Uterus (tissue), 4 donors: Measurements from ENCODE around the gene SLC2A13. TPM values are rescaled to one million over a fixed set of nuclear protein-coding genes. Genes with fewer than 3 reads are reported as not detected.

Experiments used
- DNase-seq, 2 donors: peaks; one replicate each; pipeline ENCODE4 v3.0.0-alpha.2; 2019 to 2020
- H3K27ac ChIP-seq, 2 donors: fragments of 200-600 bp; sonication (generic); 1 replicate in 1 of 2; 2 replicates in 1 of 2; pipeline ENCODE4 v1.5.1; 2016 to 2018
- H3K27me3 ChIP-seq, 2 donors: fragments of 200-600 bp; sonication (generic); one replicate each; pipeline ENCODE4 v1.5.1; 2018 to 2019; ENCODE audit warnings: control low read depth in 1 of 2
- H3K36me3 ChIP-seq, 2 donors: fragments of 200-600 bp; sonication (generic); one replicate each; pipeline ENCODE4 v1.5.1; 2019; ENCODE audit warnings: control low read depth in 1 of 2
- H3K4me1 ChIP-seq, 2 donors: fragments of 200-600 bp; sonication (generic); one replicate each; pipeline ENCODE4 v1.5.1; 2018 to 2019; ENCODE audit warnings: control low read depth in 1 of 2
- H3K4me3 ChIP-seq, 2 donors: fragments of 200-600 bp; sonication (generic); 1 replicate in 1 of 2; 2 replicates in 1 of 2; pipeline ENCODE4 v1.5.1; 2018 to 2019; ENCODE audit warnings: mild to moderate bottlenecking in 1 of 2
- H3K9me3 ChIP-seq, 2 donors: fragments of 200-600 bp; sonication (generic); one replicate each; pipeline ENCODE4 v1.5.1; 2019; ENCODE audit warnings: control low read depth in 1 of 2
- POLR2A ChIP-seq, 2 donors: fragments of 450-650 bp; IDR thresholded peaks; one replicate each; pipeline ENCODE4 v1.6.1; 2016; ENCODE audit warnings: antibody characterized with exemption in 2 of 2, mild to moderate bottlenecking in 1 of 2, moderate library complexity in 1 of 2
- intact Hi-C: fragments of 100-400 bp; cut with DNase I; formaldehyde crosslinking; loops from one replicate; pipeline ENCODE4 v1.15.1; 2023; ENCODE audit warnings: low total_unique reads
- total RNA-seq, 4 donors: library from RNA; depleted of rRNA in 3 of 4; stranded (reverse); fragments of >200 nt in 3 of 4; gene quantifications; one replicate each; pipeline versions ENCODE4 v1.1.0 to v1.2.4, GENCODE V29; 2014 to 2023
- TF ChIP-seq, protein P1 (sequence below), 4 experiments: fragments of 200-600 bp in 2 of 4; fragments of 450-650 bp in 2 of 4; sonication (generic) in 2 of 4; IDR thresholded peaks; one replicate each; pipeline ENCODE4 v1.5.1; 2016 to 2019; ENCODE audit warnings: antibody characterized with exemption in 4 of 4, mild to moderate bottlenecking in 2 of 4, moderate library complexity in 1 of 4
- donor health status: DM: yes; HTN: yes; CAD: no.

SLC2A13 gene
- total RNA-seq, 4 donors from 2014 or later, result 12.8 to 31.7 (median 15.3) TPM

DNA sequence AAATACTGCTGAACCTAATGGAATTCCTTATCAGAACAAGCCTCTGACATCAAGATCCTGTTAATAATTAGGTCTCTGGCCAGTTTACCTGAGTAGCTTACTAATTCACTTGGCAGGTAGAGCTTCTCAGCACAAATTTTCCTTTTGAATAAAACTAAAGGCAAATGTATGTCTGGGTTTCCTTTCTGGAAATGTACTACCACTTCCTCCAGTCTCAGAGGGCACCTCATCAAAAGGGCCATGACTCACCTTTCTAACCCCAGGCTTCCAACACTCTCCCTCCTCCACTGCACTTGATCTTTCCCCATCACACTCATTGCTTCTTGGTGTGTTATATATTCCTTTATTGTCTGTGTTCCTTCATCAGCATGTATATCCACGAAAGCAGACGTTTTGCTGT is 90.5 kb downstream of the SLC2A13 start:
- Histone ChIP-seq H3K27ac (no peak overlapping the region), H3K4me3 (no peak overlapping the region), H3K9me3 (no peaks in the 10 kb centered on the region), H3K27me3 (no peaks in the 10 kb centered on the region), H3K4me1 (no peaks in the 10 kb centered on the region), H3K36me3 (no peaks in the 10 kb centered on the region)
- DNase-seq, result no peak
- intact Hi-C loops, result no loop called here
- no peak for TF ChIP-seq POLR2A (IDR thresholded peaks at IDR 0.05)
- TF ChIP-seq, protein P1, sequence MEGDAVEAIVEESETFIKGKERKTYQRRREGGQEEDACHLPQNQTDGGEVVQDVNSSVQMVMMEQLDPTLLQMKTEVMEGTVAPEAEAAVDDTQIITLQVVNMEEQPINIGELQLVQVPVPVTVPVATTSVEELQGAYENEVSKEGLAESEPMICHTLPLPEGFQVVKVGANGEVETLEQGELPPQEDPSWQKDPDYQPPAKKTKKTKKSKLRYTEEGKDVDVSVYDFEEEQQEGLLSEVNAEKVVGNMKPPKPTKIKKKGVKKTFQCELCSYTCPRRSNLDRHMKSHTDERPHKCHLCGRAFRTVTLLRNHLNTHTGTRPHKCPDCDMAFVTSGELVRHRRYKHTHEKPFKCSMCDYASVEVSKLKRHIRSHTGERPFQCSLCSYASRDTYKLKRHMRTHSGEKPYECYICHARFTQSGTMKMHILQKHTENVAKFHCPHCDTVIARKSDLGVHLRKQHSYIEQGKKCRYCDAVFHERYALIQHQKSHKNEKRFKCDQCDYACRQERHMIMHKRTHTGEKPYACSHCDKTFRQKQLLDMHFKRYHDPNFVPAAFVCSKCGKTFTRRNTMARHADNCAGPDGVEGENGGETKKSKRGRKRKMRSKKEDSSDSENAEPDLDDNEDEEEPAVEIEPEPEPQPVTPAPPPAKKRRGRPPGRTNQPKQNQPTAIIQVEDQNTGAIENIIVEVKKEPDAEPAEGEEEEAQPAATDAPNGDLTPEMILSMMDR (IDR thresholded peaks at IDR 0.05), result no peak

DNA sequence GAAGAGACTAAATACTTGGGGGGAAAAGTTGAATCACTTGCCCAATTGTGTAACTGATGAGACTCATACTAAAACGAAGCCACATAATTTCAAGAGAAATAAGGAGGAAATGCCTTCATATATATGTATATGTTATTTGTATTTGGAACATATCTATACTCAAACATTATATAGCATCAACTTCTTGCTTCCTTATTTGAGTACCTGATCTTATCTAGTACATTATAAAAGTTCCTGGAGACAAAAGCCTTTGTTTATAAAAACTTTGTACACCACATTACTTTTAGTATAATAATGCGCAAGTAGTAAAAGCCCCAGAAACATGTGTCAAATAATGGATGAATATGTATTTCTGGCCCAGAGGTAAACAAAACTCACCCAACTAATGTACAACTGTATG is 92.0 kb downstream of the SLC2A13 start:
- Histone ChIP-seq H3K4me3 (no peak overlapping the region), H3K27ac (no peak overlapping the region), H3K9me3 (no peaks in the 10 kb centered on the region), H3K36me3 (no peaks in the 10 kb centered on the region), H3K27me3 (no peaks in the 10 kb centered on the region), H3K4me1 (no peaks in the 10 kb centered on the region)
- intact Hi-C loops, result loop anchor here (5.0 kb wide), 1 partner anchor 93 kb away; the partner anchor contains the start of gene SLC2A13
- DNase-seq, result no peak
- TF ChIP-seq, protein P1 (IDR thresholded peaks at IDR 0.05), result no peak

- no peaks in the 10 kb centered on the region for H3K27me3 ChIP-seq
- TF ChIP-seq POLR2A (IDR thresholded peaks at IDR 0.05), result no peak
- TF ChIP-seq, protein P1 (IDR thresholded peaks at IDR 0.05), result no peak
- H3K4me3 ChIP-seq, result no peak overlapping the region
- H3K4me1 ChIP-seq, result no peaks in the 10 kb centered on the region
- no peak overlapping the region for H3K27ac ChIP-seq
- no peaks in the 10 kb centered on the region for H3K9me3 ChIP-seq
- DNase-seq, result no peak
- intact Hi-C loops, result loop anchor here (5.0 kb wide), 1 partner anchor 94 kb away; the partner anchor contains the start of gene SLC2A13
- H3K36me3 ChIP-seq, result no peaks in the 10 kb centered on the region
Measured at GRCh38 chr12:40013292-40013691, 92.6 kb downstream of the SLC2A13 start.

DNA sequence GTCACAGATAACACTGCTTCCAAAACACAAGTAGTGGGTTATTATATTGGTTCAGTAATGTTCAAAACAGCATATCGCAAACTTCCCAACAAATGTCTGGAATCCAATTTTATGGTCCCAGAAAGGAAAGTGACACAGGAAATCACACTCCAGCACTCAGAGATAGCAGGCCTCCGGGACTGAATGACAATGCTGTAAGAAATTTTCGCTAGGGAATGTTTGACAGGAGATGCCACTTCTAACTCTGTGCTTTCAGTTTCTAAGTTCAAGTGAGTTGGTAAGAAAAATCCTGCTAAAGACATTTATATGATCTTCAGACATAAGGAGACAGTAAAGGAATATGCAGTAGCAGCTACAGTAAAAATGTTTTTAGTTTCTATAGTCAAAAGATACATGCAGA is 93.2 kb downstream of the SLC2A13 start:
- TF ChIP-seq POLR2A (IDR thresholded peaks at IDR 0.05), result no peak
- TF ChIP-seq, protein P1 (IDR thresholded peaks at IDR 0.05), result no peak
- Histone ChIP-seq H3K4me1 (no peaks in the 10 kb centered on the region), H3K27me3 (no peaks in the 10 kb centered on the region), H3K9me3 (no peaks in the 10 kb centered on the region), H3K27ac (peak overlapping the region in 1 of 2 donors; percentile 23), H3K36me3 (no peaks in the 10 kb centered on the region), H3K4me3 (no peak overlapping the region)
- DNase-seq, result no peak
- intact Hi-C loops, result loop anchor here (5.0 kb wide), 1 partner anchor 95 kb away; the partner anchor contains the start of gene SLC2A13

- Histone ChIP-seq H3K4me1 (no peaks in the 10 kb centered on the region), H3K4me3 (no peak overlapping the region), H3K27ac (peak overlapping the region in 1 of 2 donors; percentile 11)
Measured at GRCh38 chr12:40011775-40012129, 94.1 kb downstream of the SLC2A13 start.

More at GRCh38 chr12:40011775-40012129, 94.1 kb downstream of the SLC2A13 start:
- Histone ChIP-seq H3K36me3 (no peaks in the 10 kb centered on the region), H3K27me3 (no peaks in the 10 kb centered on the region), H3K9me3 (no peaks in the 10 kb centered on the region)
- no peak for DNase-seq
- TF ChIP-seq POLR2A (IDR thresholded peaks at IDR 0.05), result no peak
- TF ChIP-seq, protein P1 (IDR thresholded peaks at IDR 0.05), result no peak
- intact Hi-C loops, result loop anchor here (5.0 kb wide), 1 partner anchor 96 kb away; the partner anchor contains the start of gene SLC2A13
